ENCODE results near the gene SKI. TPM values are rescaled to one million over a fixed set of nuclear protein-coding genes. Genes with fewer than 3 reads are reported as not detected.

The SKI gene
- total RNA-seq, 2 donors from 2014 or later, result 31.0 to 36.1 TPM

GRCh38 chr1:2199042-2199810 is 28.9 kb upstream of the SKI start:
- intact Hi-C loops (cut with DNase I), result loop anchor here (10.0 kb wide), 1 partner anchor 446 kb away; no protein-coding TSS in a partner anchor
- Histone ChIP-seq H3K4me1 (peaks cover 18% of the 10 kb centered on the region), H3K9me3 (no peaks in the 10 kb centered on the region), H3K27me3 (no peaks in the 10 kb centered on the region), H3K9ac (ENCODE audit: low read depth in 2 of 2, low read length in 2 of 2) (peak overlapping the region; percentile 70 to 81), H3K36me3 (no peaks in the 10 kb centered on the region), H3K4me3 (peak overlapping the region; percentile 39), H3K27ac (peak overlapping the region; percentile 83)
- TF ChIP-seq CTCF (IDR thresholded peaks at IDR 0.05), result no peak
- DNase-seq, result peak; percentile 95

- no peak for DNase-seq
- H3K27ac ChIP-seq, result no peak overlapping the region
- intact Hi-C loops (cut with DNase I), result no loop called here
Observed at GRCh38 chr1:2200308-2200943, 27.7 kb upstream of the SKI start.

GRCh38 chr1:2201062-2201461 is 27.1 kb upstream of the SKI start:
- Histone ChIP-seq H3K4me1 (peaks cover 12% of the 10 kb centered on the region), H3K27me3 (no peaks in the 10 kb centered on the region), H3K9ac (ENCODE audit: low read depth in 2 of 2, low read length in 2 of 2) (no peak overlapping the region), H3K36me3 (no peaks in the 10 kb centered on the region), H3K4me3 (no peak overlapping the region), H3K27ac (no peak overlapping the region), H3K9me3 (no peaks in the 10 kb centered on the region)
- TF ChIP-seq CTCF (IDR thresholded peaks at IDR 0.05), result no peak
- intact Hi-C loops (cut with DNase I), result no loop called here
- DNase-seq, result no peak

More at GRCh38 chr1:2200308-2200943, 27.7 kb upstream of the SKI start:
- H3K27me3 ChIP-seq, result no peaks in the 10 kb centered on the region
- no peaks in the 10 kb centered on the region for H3K36me3 ChIP-seq
- no peak overlapping the region for H3K4me3 ChIP-seq
- no peaks in the 10 kb centered on the region for H3K9me3 ChIP-seq
- H3K9ac ChIP-seq (ENCODE audit: low read depth in 2 of 2, low read length in 2 of 2), result no peak overlapping the region
- no peak for TF ChIP-seq CTCF (IDR thresholded peaks at IDR 0.05)
- H3K4me1 ChIP-seq, result peaks cover 17% of the 10 kb centered on the region

GRCh38 chr1:2202008-2202575 is 26.0 kb upstream of the SKI start:
- Histone ChIP-seq H3K4me1 (peaks cover 12% of the 10 kb centered on the region), H3K36me3 (no peaks in the 10 kb centered on the region), H3K4me3 (no peak overlapping the region), H3K27me3 (no peaks in the 10 kb centered on the region), H3K27ac (no peak overlapping the region), H3K9me3 (no peaks in the 10 kb centered on the region), H3K9ac (ENCODE audit: low read depth in 2 of 2, low read length in 2 of 2) (no peak overlapping the region)
- no peak for DNase-seq
- intact Hi-C loops (cut with DNase I), result no loop called here
- TF ChIP-seq CTCF (IDR thresholded peaks at IDR 0.05), result no peak

GRCh38 chr1:2202843-2203601 is 25.1 kb upstream of the SKI start:
- H3K36me3 ChIP-seq, result no peaks in the 10 kb centered on the region
- peaks cover 12% of the 10 kb centered on the region for H3K4me1 ChIP-seq
- H3K4me3 ChIP-seq, result no peak overlapping the region
- no peak overlapping the region for H3K9ac ChIP-seq (ENCODE audit: low read depth in 2 of 2, low read length in 2 of 2)
- DNase-seq, result no peak
- H3K27me3 ChIP-seq, result no peaks in the 10 kb centered on the region
- no peaks in the 10 kb centered on the region for H3K9me3 ChIP-seq
- TF ChIP-seq CTCF (IDR thresholded peaks at IDR 0.05), result no peak
- no peak overlapping the region for H3K27ac ChIP-seq
- intact Hi-C loops (cut with DNase I), result no loop called here
